HG03457 (cell line): ENCODE results near the gene OR5AR1.
"Not testable (repeated sequence)": the region's sequence is repeated elsewhere in the genome, so short reads cannot be mapped to it uniquely, and the experiment has no call there.

Experiments used
- ATAC-seq: cut with Tn5 transposase; IDR thresholded peaks from one replicate; pipeline ENCODE4 v1.9.1; 2021; ENCODE audit warnings: moderate number of reproducible peaks; ENCODE audit not compliant: unreplicated experiment

OR5AR1 gene

DNA sequence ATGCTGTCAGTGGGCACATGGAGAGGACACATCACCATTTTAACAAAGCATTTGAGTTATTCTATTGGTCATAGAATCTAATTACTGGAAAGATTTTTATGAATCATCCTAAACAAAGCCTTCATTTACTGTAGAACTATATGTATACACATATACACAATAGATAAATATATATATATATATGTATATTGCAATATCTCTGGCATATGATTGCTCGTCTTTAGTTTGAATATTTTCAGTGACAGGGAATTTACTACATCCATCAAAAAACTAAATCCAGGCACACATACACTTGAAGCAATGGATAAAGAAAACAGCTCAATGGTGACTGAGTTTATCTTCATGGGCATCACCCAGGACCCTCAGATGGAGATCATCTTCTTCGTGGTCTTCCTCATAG is at the start of gene OR5AR1:
OR5AR1 (plus strand) TSS at position 301 of the 400 bp plus-strand sequence; CDS start at position 301, 0 bp downstream.
- ATAC-seq: no peak

DNA sequence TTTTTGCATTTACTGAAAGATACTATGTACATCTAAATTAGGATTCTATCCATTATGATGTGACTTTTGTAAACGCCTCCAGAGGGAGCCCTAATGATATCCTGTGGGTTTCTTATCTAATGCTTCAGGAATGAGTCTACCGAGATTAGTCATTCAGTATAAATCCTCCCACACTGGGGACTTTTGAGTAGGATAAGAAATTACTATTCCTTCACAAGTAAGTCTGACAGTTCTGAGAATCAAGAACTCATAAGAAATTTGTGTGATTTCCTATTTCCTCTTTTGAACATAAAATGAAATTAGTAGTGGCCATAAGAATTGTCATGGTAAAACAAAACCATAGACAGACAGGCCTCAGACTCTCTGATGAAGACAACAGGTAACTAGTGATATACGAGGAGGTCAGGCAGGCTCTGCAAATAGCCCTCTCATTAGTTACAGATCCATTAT is 38.8 kb upstream of the OR5AR1 start:
- ATAC-seq: no peak

GRCh38 chr11:56625946-56626345 is 37.5 kb upstream of the OR5AR1 start:
- no peak for ATAC-seq

GRCh38 chr11:56632329-56632728 is 31.2 kb upstream of the OR5AR1 start:
- ATAC-seq: no peak

- no peak for ATAC-seq
Measured at GRCh38 chr11:56636861-56637260, 26.6 kb upstream of the OR5AR1 start.

DNA sequence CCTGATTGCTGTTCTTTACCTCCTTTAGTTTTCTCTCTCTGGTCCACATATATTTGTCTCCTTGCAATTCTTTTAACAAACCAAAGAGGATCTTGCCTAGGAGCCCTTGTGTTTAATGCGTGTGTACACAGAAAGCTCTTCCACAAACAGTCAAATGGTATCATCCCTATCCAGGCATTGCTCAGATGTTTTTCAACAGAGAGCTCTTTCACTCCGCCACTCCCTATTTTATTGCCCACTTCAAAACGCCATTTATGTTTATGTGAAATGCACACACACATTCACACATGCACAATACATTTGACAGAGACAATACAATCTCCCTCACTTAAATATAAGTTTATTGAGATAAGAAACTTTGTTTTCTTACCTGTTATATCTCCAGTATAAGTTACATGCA is 26.0 kb upstream of the OR5AR1 start:
- ATAC-seq: no peak

DNA sequence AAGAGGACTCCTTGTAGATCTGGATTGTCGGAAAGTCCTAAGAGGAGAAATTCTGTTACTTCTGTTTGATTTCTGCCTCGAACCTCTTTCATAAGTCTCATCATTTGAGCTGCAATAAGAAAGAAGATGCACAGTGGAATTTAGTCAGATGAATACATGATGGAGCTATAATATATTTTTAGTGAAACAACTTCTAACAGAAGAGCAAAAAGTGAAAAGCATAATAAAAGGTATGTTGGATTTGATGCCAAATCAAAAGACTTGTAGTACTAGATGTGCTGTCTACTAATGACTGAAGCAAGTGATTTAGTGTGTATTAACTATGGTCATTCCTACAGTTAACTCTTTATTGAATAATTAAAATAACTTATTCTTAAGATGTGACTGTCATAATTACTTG is 21.1 kb upstream of the OR5AR1 start, which contains the start of gene OR5AP2:
OR5AP2 (minus strand) TSS at position 101 of the 400 bp plus-strand sequence; CDS start at position 101, 0 bp downstream.
- ATAC-seq: no peak

DNA sequence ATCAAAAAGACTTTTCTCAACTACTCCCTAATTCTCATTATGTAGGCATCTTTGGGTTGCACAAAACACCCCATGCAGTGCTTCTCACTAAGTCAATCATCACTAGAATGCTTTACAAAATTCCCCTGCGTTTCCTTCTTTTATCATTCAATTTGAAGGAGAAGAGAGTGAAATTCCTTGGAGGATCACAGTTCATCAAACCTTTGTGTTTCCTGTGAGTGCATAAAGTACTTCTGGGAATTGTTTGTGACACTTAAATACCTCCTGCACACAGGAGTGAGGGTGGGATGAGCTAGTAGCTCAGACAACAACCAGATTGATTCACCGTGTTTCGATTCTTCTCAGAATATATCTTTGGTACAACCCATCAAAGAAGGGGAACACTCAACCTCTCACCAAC is 3.7 kb upstream of the OR5AR1 start:
- ATAC-seq: no peak

DNA sequence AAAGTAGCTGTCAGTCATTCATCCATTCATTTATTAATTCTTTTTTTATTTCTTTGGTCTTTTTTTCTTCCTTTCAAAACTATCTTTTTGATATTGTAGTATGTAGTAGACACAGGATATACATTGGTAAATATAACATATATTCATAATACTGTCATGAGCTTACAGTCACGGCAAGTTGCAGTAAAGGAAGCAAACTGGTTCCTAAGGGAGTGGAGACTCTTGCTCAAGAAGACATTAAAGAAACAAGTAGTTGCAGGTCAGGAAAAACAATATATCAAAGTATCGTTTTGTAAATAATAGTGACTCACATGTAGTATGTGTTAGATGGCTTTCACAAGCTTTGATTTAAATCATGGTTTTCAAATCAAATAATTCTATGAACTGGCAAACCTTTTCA is 7.5 kb downstream of the OR5AR1 start:
- no peak for ATAC-seq

- no peak for ATAC-seq
Measured at GRCh38 chr11:56688554-56689100, 25.1 kb downstream of the OR5AR1 start.

GRCh38 chr11:56691179-56691578 is 27.7 kb downstream of the OR5AR1 start:
- ATAC-seq: not testable (repeated sequence)

GRCh38 chr11:56693428-56693827 is 29.9 kb downstream of the OR5AR1 start:
- no peak for ATAC-seq

- no peak for ATAC-seq
Measured at GRCh38 chr11:56698795-56699194, 35.3 kb downstream of the OR5AR1 start, which contains the start of gene OR9G1. OR9G1 (plus strand) TSS chr11:56699095; CDS start chr11:56700388, 1,293 bp downstream.

DNA sequence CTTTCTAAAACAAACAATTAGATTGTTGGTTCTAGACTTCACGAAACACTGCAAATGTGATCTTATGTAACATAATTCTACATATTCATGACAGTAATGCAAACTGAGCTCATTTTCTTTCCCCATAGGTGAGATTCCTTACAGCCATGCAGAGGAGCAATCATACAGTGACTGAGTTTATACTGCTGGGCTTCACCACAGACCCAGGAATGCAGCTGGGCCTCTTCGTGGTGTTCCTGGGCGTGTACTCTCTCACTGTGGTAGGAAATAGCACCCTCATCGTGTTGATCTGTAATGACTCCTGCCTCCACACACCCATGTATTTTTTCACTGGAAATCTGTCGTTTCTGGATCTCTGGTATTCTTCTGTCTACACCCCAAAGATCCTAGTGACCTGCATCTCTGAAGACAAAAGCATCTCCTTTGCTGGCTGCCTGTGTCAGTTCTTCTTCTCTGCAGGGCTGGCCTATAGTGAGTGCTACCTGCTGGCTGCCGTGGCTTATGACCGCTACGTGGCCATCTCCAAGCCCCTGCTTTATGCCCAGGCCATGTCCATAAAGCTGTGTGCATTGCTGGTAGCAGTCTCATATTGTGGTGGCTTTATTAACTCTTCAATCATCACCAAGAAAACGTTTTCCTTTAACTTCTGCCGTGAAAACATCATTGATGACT is 36.9 kb downstream of the OR5AR1 start:
- no peak for ATAC-seq

DNA sequence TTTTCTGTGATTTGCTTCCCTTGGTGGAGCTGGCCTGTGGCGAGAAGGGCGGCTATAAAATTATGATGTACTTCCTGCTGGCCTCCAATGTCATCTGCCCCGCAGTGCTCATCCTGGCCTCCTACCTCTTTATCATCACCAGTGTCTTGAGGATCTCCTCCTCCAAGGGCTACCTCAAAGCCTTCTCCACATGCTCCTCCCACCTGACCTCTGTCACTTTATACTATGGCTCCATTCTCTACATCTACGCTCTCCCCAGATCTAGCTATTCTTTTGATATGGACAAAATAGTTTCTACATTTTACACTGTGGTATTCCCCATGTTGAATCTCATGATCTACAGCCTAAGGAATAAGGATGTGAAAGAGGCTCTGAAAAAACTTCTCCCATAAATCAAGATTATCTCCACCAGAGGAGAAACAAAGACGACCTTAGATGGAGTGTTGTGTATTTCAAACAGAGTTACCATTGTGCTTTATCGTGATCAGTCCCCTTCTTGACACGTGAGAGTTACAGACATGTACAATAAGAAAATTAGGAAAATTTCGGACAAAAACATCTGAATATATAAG is 37.5 kb downstream of the OR5AR1 start:
- ATAC-seq: no peak

GRCh38 chr11:56705784-56706396 is 42.4 kb downstream of the OR5AR1 start:
- no peak for ATAC-seq

- ATAC-seq: no peak
Measured at GRCh38 chr11:56706486-56706885, 43.0 kb downstream of the OR5AR1 start.

- no peak for ATAC-seq
Measured at GRCh38 chr11:56714206-56714605, 50.7 kb downstream of the OR5AR1 start.
